Mammary epithelial cell (primary cell): ENCODE results near the gene NLRP13.

Experiments used
- CTCF ChIP-seq, 2 donors: IDR thresholded peaks in 1 of 2; conservative IDR thresholded peaks in 1 of 2; 2 replicates each; pipeline ENCODE4 v1.5.1; 2011 to 2012; ENCODE audit warnings: inconsistent platforms in 2 of 2, low read length in 2 of 2, mild to moderate bottlenecking in 2 of 2, control low read depth in 1 of 2, low read depth in 1 of 2; ENCODE audit not compliant: insufficient read depth in 1 of 2; ENCODE audit errors: extremely low read depth in 1 of 2
- EZH2 ChIP-seq: IDR thresholded peaks from 2 replicates; pipeline ENCODE4 v1.6.1; 2012; ENCODE audit warnings: low read length, inconsistent platforms, borderline replicate concordance

DNA sequence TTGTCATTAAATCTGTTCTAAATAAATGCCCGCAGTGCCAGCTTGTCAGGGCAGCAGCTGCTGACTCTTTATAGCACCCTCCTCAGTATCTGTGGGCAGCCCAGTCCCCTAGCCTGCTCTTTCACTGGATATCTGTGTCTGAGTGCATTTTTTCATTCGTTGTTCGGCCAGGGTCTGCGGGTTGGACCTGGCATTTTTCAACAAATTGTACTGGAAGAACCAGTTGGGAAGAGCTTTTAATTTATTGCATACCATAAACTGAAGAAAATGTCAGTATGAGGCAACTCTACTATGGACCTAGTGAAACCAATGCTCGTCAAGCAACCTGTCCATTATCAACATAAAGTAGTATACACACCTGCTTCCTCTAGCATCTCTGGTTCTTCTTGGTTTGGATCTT is 8.6 kb downstream of the NLRP13 start:
- no peak for TF ChIP-seq CTCF (conservative IDR thresholded peaks at IDR 0.05 in 1 of 2, IDR thresholded peaks at IDR 0.05 in 1 of 2; ENCODE audit: extremely low read depth in 1 of 2, insufficient read depth in 1 of 2, low read depth in 1 of 2, low read length in 2 of 2)
- TF ChIP-seq EZH2, result no peak
